H9 (cell line): Measurements from ENCODE around the gene SPTBN2. TPM values are rescaled to one million over a fixed set of nuclear protein-coding genes. Genes with fewer than 3 reads are reported as not detected.

Experiments
- DNase-seq: peaks from one replicate; pipeline ENCODE4 v3.0.0-alpha.2; 2017
- H2AFZ ChIP-seq: one replicate; pipeline ENCODE4 v1.6.1; 2013; ENCODE audit warnings: mild to moderate bottlenecking, low read length, control low read depth, moderate library complexity
- H2AK5ac ChIP-seq: 2 replicates; pipeline ENCODE4 v1.6.1; 2013; ENCODE audit warnings: low read length, control low read depth, mixed read lengths; ENCODE audit not compliant: insufficient read length
- H2BK120ac ChIP-seq: one replicate; pipeline ENCODE4 v1.6.1; 2013; ENCODE audit warnings: low read depth, mild to moderate bottlenecking, low read length, control low read depth, inconsistent platforms; ENCODE audit not compliant: poor library complexity, severe bottlenecking
- H2BK12ac ChIP-seq: 2 replicates; pipeline ENCODE4 v1.6.1; 2013; ENCODE audit warnings: low read length, control low read depth, mixed read lengths, low read depth; ENCODE audit not compliant: insufficient read length
- H2BK15ac ChIP-seq: 2 replicates; pipeline ENCODE4 v1.6.1; 2013; ENCODE audit warnings: low read depth, low read length, control low read depth
- H2BK20ac ChIP-seq: one replicate; pipeline ENCODE4 v1.6.1; 2013; ENCODE audit warnings: low read depth, mild to moderate bottlenecking, low read length, control low read depth, inconsistent platforms; ENCODE audit not compliant: poor library complexity, severe bottlenecking
- H2BK5ac ChIP-seq: 2 replicates; pipeline ENCODE4 v1.6.1; 2013; ENCODE audit warnings: low read length, control low read depth, mixed read lengths; ENCODE audit not compliant: insufficient read length
- H3K14ac ChIP-seq: 2 replicates; pipeline ENCODE4 v1.6.1; 2013; ENCODE audit warnings: low read length, control low read depth; ENCODE audit not compliant: insufficient read depth
- H3K18ac ChIP-seq: 2 replicates; pipeline ENCODE4 v1.6.1; 2013; ENCODE audit warnings: low read depth, mild to moderate bottlenecking, mixed read lengths, low read length, control low read depth; ENCODE audit not compliant: insufficient read length
- H3K23ac ChIP-seq: 2 replicates; pipeline ENCODE4 v1.6.1; 2013; ENCODE audit warnings: low read length, control low read depth, mixed read lengths, low read depth; ENCODE audit not compliant: insufficient read length
- H3K23me2 ChIP-seq: 2 replicates; pipeline ENCODE4 v1.6.1; 2013; ENCODE audit warnings: low read depth, mild to moderate bottlenecking, mixed read lengths, low read length, control low read depth; ENCODE audit not compliant: insufficient read length, poor library complexity, severe bottlenecking
- H3K27ac ChIP-seq: 2 replicates; pipeline ENCODE4 v1.5.1; 2013; ENCODE audit warnings: low read length, control low read depth, mixed read lengths, low read depth; ENCODE audit not compliant: insufficient read length
- H3K27me3 ChIP-seq: 2 replicates; pipeline ENCODE4 v1.6.1; 2013; ENCODE audit warnings: low read length, control low read depth, inconsistent platforms; ENCODE audit not compliant: insufficient read depth
- H3K4ac ChIP-seq: 2 replicates; pipeline ENCODE4 v1.6.1; 2013; ENCODE audit warnings: low read depth, mild to moderate bottlenecking, control low read depth, inconsistent platforms, low read length, moderate library complexity
- H3K4me1 ChIP-seq: 2 replicates; pipeline ENCODE4 v1.6.1; 2013; ENCODE audit warnings: low read length, control low read depth, inconsistent platforms; ENCODE audit not compliant: insufficient read depth
- H3K4me2 ChIP-seq: 2 replicates; pipeline ENCODE4 v1.6.1; 2013; ENCODE audit warnings: low read length, control low read depth, mixed read lengths; ENCODE audit not compliant: insufficient read length, insufficient read depth
- H3K56ac ChIP-seq: 2 replicates; pipeline ENCODE4 v1.6.1; 2013; ENCODE audit warnings: low read depth, mild to moderate bottlenecking, mixed read lengths, low read length, control low read depth; ENCODE audit not compliant: insufficient read length
- H3K79me1 ChIP-seq: 2 replicates; pipeline ENCODE4 v1.6.1; 2013; ENCODE audit warnings: low read depth, mild to moderate bottlenecking, moderate library complexity, low read length, control low read depth, inconsistent platforms; ENCODE audit not compliant: insufficient read depth, poor library complexity, severe bottlenecking
- H3K79me2 ChIP-seq: 2 replicates; pipeline ENCODE4 v1.6.1; 2013; ENCODE audit warnings: low read length, control low read depth, inconsistent platforms; ENCODE audit not compliant: insufficient read depth
- H3K9ac ChIP-seq: 2 replicates; pipeline ENCODE4 v1.6.1; 2013; ENCODE audit warnings: low read length, control low read depth, mixed read lengths; ENCODE audit not compliant: insufficient read length; ENCODE audit errors: extremely low read depth
- H3K9me3 ChIP-seq: one replicate; pipeline ENCODE4 v1.6.1; 2013; ENCODE audit warnings: low read depth, low read length, inconsistent platforms; ENCODE audit not compliant: control insufficient read depth
- H3T11ph ChIP-seq: one replicate; pipeline ENCODE4 v1.6.1; 2013; ENCODE audit warnings: mild to moderate bottlenecking, low read length, control low read depth, inconsistent platforms
- H4K20me1 ChIP-seq: one replicate; pipeline ENCODE4 v1.6.1; 2013; ENCODE audit not compliant: control insufficient read depth, insufficient read length, insufficient read depth
- H4K5ac ChIP-seq: 2 replicates; pipeline ENCODE4 v1.6.1; 2013; ENCODE audit warnings: low read depth, mild to moderate bottlenecking, mixed read lengths, low read length, control low read depth; ENCODE audit not compliant: insufficient read length
- H4K8ac ChIP-seq: replicated peaks from 2 replicates; pipeline ENCODE4 v1.6.1; 2013; ENCODE audit warnings: low read length, control low read depth, mixed read lengths, low read depth; ENCODE audit not compliant: insufficient read length
- H4K91ac ChIP-seq: 2 replicates; pipeline ENCODE4 v1.6.1; 2013; ENCODE audit warnings: low read depth, mild to moderate bottlenecking, moderate library complexity, mixed read lengths, low read length, control low read depth; ENCODE audit not compliant: insufficient read length
- H3K27ac Mint-ChIP-seq, 3 experiments: 2 replicates in 2 of 3; 3 replicates in 1 of 3; pipeline ENCODE4 v1.8.0; 2020 to 2021; ENCODE audit warnings: mixed read lengths in 3 of 3, mild to moderate bottlenecking in 1 of 3, moderate library complexity in 1 of 3
- H3K27me3 Mint-ChIP-seq: 2 replicates; pipeline ENCODE4 v1.8.0; 2021; ENCODE audit warnings: low read depth, mild to moderate bottlenecking, moderate library complexity, mixed read lengths
- H3K36me3 Mint-ChIP-seq, 3 experiments: 2 replicates in 2 of 3; 3 replicates in 1 of 3; pipeline ENCODE4 v1.8.0; 2020 to 2021; ENCODE audit warnings: low read depth in 3 of 3, mixed read lengths in 3 of 3; ENCODE audit not compliant: insufficient read depth in 1 of 3
- H3K4me1 Mint-ChIP-seq, 2 experiments: 2 replicates each; pipeline ENCODE4 v1.8.0; 2020; ENCODE audit warnings: mixed read lengths in 2 of 2
- H3K4me3 Mint-ChIP-seq, 2 experiments: 2 replicates in 1 of 2; 3 replicates in 1 of 2; pipeline ENCODE4 v1.8.0; 2020 to 2021; ENCODE audit warnings: mild to moderate bottlenecking in 2 of 2, mixed read lengths in 2 of 2, moderate library complexity in 1 of 2
- H3K9me3 Mint-ChIP-seq, 2 experiments: 2 replicates in 1 of 2; 3 replicates in 1 of 2; pipeline ENCODE4 v1.8.0; 2020; ENCODE audit warnings: mild to moderate bottlenecking in 2 of 2, mixed read lengths in 2 of 2, moderate library complexity in 1 of 2
- WGBS: extraction: QIAGEN DNeasy Blood & Tissue Kit; methylation state at CpG from one replicate; pipeline ENCODE4 v1.1.7; 2013; ENCODE audit warnings: missing lambda C conversion rate, low lambda C conversion rate, mixed read lengths; ENCODE audit not compliant: insufficient read length; ENCODE audit errors: extremely low coverage; 5-methylcytosine and 5-hydroxymethylcytosine counted together
- total RNA-seq: library from RNA; stranded (reverse); gene quantifications from 2 replicates; pipeline ENCODE4 v1.2.1, GENCODE V29; 2021
- TF ChIP-seq, protein P1 (sequence below): fragments of 200-600 bp; sonication (generic); conservative IDR thresholded peaks from 3 replicates; pipeline ENCODE4 v1.8.0; 2021; ENCODE audit warnings: antibody characterized with exemption, mild to moderate bottlenecking

SPTBN2 gene
- total RNA-seq, 1 experiment from 2014 or later, result 80.4 TPM

DNA sequence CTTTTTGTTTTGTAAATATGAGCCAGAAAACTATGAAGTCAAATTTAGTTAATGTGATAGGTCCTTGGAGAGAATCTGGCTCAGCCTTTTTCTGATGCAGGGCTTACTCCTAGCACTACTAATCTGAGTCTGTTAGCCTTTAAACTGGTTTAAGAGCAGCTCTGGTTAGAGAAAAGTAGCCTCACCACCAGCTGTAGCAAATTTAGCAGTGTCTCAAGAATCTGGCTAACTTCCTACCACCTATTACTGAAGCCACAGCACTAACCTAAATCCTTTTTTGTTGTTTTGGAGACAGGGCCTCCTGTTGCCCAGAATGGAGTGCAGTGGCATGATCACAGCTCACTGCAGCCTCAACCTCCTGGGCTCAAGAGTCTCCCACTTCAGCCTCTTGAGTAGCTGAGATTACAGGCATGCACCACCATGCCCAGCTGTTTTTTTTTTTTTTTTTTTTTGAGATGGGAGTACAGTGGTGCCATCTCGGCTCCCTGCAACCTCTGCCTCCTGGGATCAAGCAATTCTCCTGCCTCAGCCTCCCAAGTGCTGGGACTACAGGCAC, 65.2 kb downstream of the SPTBN2 start:
- no peaks in the 10 kb centered on the region for H3K9me3 ChIP-seq
- Mint-ChIP-seq H3K27me3 (no peaks in the 10 kb centered on the region), H3K9me3 (no peaks in the 10 kb centered on the region), H3K4me1 (no peaks in the 10 kb centered on the region), H3K4me3 (no peak overlapping the region), H3K27ac (peak overlapping the region in 2 of 3 experiments; percentile 27 to 87; a peak in 2 of 7 replicates), H3K36me3 (peaks cover 20 to 78% (median 55%) of the 10 kb centered on the region in 3 experiments; a peak in 6 of 7 replicates)
- H2BK5ac ChIP-seq, result no peak overlapping the region
- H2BK20ac ChIP-seq, result no peak overlapping the region
- H3K4me2 ChIP-seq, result no peak overlapping the region
- no peak for DNase-seq
- no peak overlapping the region for H3K18ac ChIP-seq
- H4K5ac ChIP-seq, result no peak overlapping the region
- H2BK12ac ChIP-seq, result no peak overlapping the region
- no peak overlapping the region for H4K8ac ChIP-seq
- H3K4ac ChIP-seq, result no peak overlapping the region
- no peak overlapping the region for H2AFZ ChIP-seq
- H4K20me1 ChIP-seq, result peaks cover 1% of the 10 kb centered on the region
- no peak overlapping the region for H3K14ac ChIP-seq
- no peak overlapping the region for H3K56ac ChIP-seq
- H3K23me2 ChIP-seq, result no peaks in the 10 kb centered on the region
- H2BK15ac ChIP-seq, result no peak overlapping the region
- no peaks in the 10 kb centered on the region for H3K4me1 ChIP-seq
- TF ChIP-seq, protein P1, sequence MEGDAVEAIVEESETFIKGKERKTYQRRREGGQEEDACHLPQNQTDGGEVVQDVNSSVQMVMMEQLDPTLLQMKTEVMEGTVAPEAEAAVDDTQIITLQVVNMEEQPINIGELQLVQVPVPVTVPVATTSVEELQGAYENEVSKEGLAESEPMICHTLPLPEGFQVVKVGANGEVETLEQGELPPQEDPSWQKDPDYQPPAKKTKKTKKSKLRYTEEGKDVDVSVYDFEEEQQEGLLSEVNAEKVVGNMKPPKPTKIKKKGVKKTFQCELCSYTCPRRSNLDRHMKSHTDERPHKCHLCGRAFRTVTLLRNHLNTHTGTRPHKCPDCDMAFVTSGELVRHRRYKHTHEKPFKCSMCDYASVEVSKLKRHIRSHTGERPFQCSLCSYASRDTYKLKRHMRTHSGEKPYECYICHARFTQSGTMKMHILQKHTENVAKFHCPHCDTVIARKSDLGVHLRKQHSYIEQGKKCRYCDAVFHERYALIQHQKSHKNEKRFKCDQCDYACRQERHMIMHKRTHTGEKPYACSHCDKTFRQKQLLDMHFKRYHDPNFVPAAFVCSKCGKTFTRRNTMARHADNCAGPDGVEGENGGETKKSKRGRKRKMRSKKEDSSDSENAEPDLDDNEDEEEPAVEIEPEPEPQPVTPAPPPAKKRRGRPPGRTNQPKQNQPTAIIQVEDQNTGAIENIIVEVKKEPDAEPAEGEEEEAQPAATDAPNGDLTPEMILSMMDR, result no peak
- H3K23ac ChIP-seq, result no peak overlapping the region
- H3K79me2 ChIP-seq, result no peaks in the 10 kb centered on the region
- no peak overlapping the region for H2BK120ac ChIP-seq
- no CpG with 5 or more reads among the region's 1 CpG for WGBS
- no peaks in the 10 kb centered on the region for H3K27me3 ChIP-seq
- peaks cover 3% of the 10 kb centered on the region for H3K79me1 ChIP-seq
- no peak overlapping the region for H4K91ac ChIP-seq
- H3T11ph ChIP-seq, result no peak overlapping the region
- H3K27ac ChIP-seq, result no peak overlapping the region
- no peak overlapping the region for H2AK5ac ChIP-seq
- H3K9ac ChIP-seq, result no peak overlapping the region
